OCI-LY1 (cell line): Measurements from ENCODE around the gene OGFOD1.

Source experiments
- H2AFZ ChIP-seq: fragments of 200-600 bp; sonication (generic), shearing (Covaris generic); 2 replicates; pipeline ENCODE4 v1.6.0; 2014; ENCODE audit warnings: antibody characterized with exemption, mild to moderate bottlenecking, low read length
- H3F3A ChIP-seq: fragments of 200-600 bp; sonication (generic), shearing (Covaris generic); 2 replicates; pipeline ENCODE4 v1.6.0; 2014; ENCODE audit warnings: mild to moderate bottlenecking, antibody characterized with exemption, low read length, moderate library complexity; ENCODE audit not compliant: insufficient read depth
- H3K27ac ChIP-seq: fragments of 200-600 bp; sonication (generic); 2 replicates; pipeline ENCODE4 v1.5.1; 2014; ENCODE audit warnings: low read length, mixed run types, mild to moderate bottlenecking, low read depth; ENCODE audit not compliant: poor library complexity, severe bottlenecking
- H3K27me3 ChIP-seq: fragments of 200-600 bp; sonication (generic); 2 replicates; pipeline ENCODE4 v1.6.0; 2014; ENCODE audit warnings: antibody characterized with exemption, mild to moderate bottlenecking, low read length, moderate library complexity; ENCODE audit not compliant: insufficient read depth
- H3K36me3 ChIP-seq: fragments of 200-600 bp; sonication (generic); 2 replicates; pipeline ENCODE4 v1.6.1; 2014; ENCODE audit warnings: mild to moderate bottlenecking, antibody characterized with exemption, low read length, moderate library complexity, mixed read lengths; ENCODE audit not compliant: insufficient read depth
- H3K4me1 ChIP-seq: fragments of 200-600 bp; sonication (generic); 2 replicates; pipeline ENCODE4 v1.5.1; 2014; ENCODE audit warnings: mild to moderate bottlenecking, low read length, moderate library complexity; ENCODE audit not compliant: insufficient read depth, severe bottlenecking
- H3K4me2 ChIP-seq: fragments of 200-600 bp; sonication (generic), shearing (Covaris generic); 2 replicates; pipeline ENCODE4 v1.6.1; 2014; ENCODE audit warnings: low read length
- H3K4me3 ChIP-seq: fragments of 200-600 bp; sonication (generic); 2 replicates; pipeline ENCODE4 v1.5.1; 2014; ENCODE audit warnings: low read length, low read depth, mild to moderate bottlenecking, mixed read lengths; ENCODE audit not compliant: poor library complexity, severe bottlenecking
- H3K79me2 ChIP-seq: fragments of 200-600 bp; shearing (Covaris generic); 2 replicates; pipeline ENCODE4 v1.6.1; 2016; ENCODE audit warnings: mixed run types, low read length, mixed read lengths; ENCODE audit not compliant: insufficient read depth
- H3K9ac ChIP-seq: fragments of 200-600 bp; sonication (generic), shearing (Covaris generic); 2 replicates; pipeline ENCODE4 v1.6.1; 2014; ENCODE audit warnings: mild to moderate bottlenecking, low read length, mixed read lengths
- H3K9me2 ChIP-seq: fragments of 200-600 bp; sonication (generic), shearing (Covaris generic); 2 replicates; pipeline ENCODE4 v1.6.1; 2014; ENCODE audit warnings: low read depth, mild to moderate bottlenecking, low read length, mixed read lengths
- H3K9me3 ChIP-seq: fragments of 200-600 bp; shearing (Covaris generic); 2 replicates; pipeline ENCODE4 v1.6.1; 2014; ENCODE audit warnings: low read length, mixed read lengths
- H4K20me1 ChIP-seq: fragments of 200-600 bp; sonication (generic), shearing (Covaris generic); 2 replicates; pipeline ENCODE4 v1.6.0; 2016; ENCODE audit warnings: mild to moderate bottlenecking, low read length; ENCODE audit not compliant: insufficient read depth
- CTCF ChIP-seq: fragments of 200-600 bp; sonication (generic), shearing (Covaris generic); IDR thresholded peaks from 2 replicates; pipeline ENCODE4 v1.5.1; 2017; ENCODE audit warnings: mild to moderate bottlenecking, antibody characterized with exemption, low read length, moderate library complexity, mixed read lengths
- EZH2 ChIP-seq: fragments of 200-600 bp; sonication (generic), shearing (Covaris generic); IDR thresholded peaks from 2 replicates; pipeline ENCODE4 v1.8.0; 2017; ENCODE audit warnings: borderline replicate concordance, mixed run types, mild to moderate bottlenecking, antibody characterized with exemption, low read length, moderate library complexity, mixed read lengths

Gene OGFOD1

GRCh38 chr16:56413381-56413780, 38.0 kb upstream of the OGFOD1 start:
- H3K4me1 ChIP-seq: peaks cover 19% of the 10 kb centered on the region
- no peak overlapping the region for H3K4me3 ChIP-seq
- H3K4me2 ChIP-seq: no peak overlapping the region
- H3K9me3 ChIP-seq: no peaks in the 10 kb centered on the region
- TF ChIP-seq CTCF (no peak), EZH2 (no peak)
- H3K9me2 ChIP-seq: no peaks in the 10 kb centered on the region
- H3K27me3 ChIP-seq: no peaks in the 10 kb centered on the region
- H2AFZ ChIP-seq: no peak overlapping the region
- no peak overlapping the region for H3K9ac ChIP-seq
- H3F3A ChIP-seq: no peaks in the 10 kb centered on the region
- peaks cover 58% of the 10 kb centered on the region for H3K36me3 ChIP-seq
- peaks cover 39% of the 10 kb centered on the region for H3K79me2 ChIP-seq
- H4K20me1 ChIP-seq: no peaks in the 10 kb centered on the region
- no peak overlapping the region for H3K27ac ChIP-seq

GRCh38 chr16:56414366-56414765, 37.0 kb upstream of the OGFOD1 start:
- H3K79me2 ChIP-seq: peaks cover 48% of the 10 kb centered on the region

GRCh38 chr16:56415875-56416274, 35.5 kb upstream of the OGFOD1 start:
- Histone ChIP-seq H3K9me3 (no peaks in the 10 kb centered on the region), H3K27me3 (no peaks in the 10 kb centered on the region), H3F3A (no peaks in the 10 kb centered on the region), H3K9me2 (no peaks in the 10 kb centered on the region), H2AFZ (no peak overlapping the region), H3K36me3 (peaks cover 35% of the 10 kb centered on the region), H4K20me1 (no peaks in the 10 kb centered on the region), H3K4me2 (peak overlapping the region; percentile 44; the same call in 1 of the 2 replicates), H3K27ac (peak overlapping the region; percentile 41), H3K4me3 (no peak overlapping the region), H3K4me1 (peaks cover 29% of the 10 kb centered on the region), H3K9ac (no peak overlapping the region), H3K79me2 (peaks cover 63% of the 10 kb centered on the region)
- TF ChIP-seq EZH2 (no peak), CTCF (no peak)

More at GRCh38 chr16:56414366-56414765, 37.0 kb upstream of the OGFOD1 start:
- H3K9me3 ChIP-seq: no peaks in the 10 kb centered on the region
- H2AFZ ChIP-seq: no peak overlapping the region
- H3K9ac ChIP-seq: no peak overlapping the region
- no peaks in the 10 kb centered on the region for H3K27me3 ChIP-seq
- no peaks in the 10 kb centered on the region for H3K9me2 ChIP-seq
- no peaks in the 10 kb centered on the region for H3F3A ChIP-seq
- H4K20me1 ChIP-seq: no peaks in the 10 kb centered on the region
- no peak overlapping the region for H3K4me3 ChIP-seq
- H3K4me1 ChIP-seq: peaks cover 19% of the 10 kb centered on the region
- H3K36me3 ChIP-seq: peaks cover 48% of the 10 kb centered on the region
- no peak overlapping the region for H3K4me2 ChIP-seq
- TF ChIP-seq EZH2: no peak
- no peak for TF ChIP-seq CTCF
- no peak overlapping the region for H3K27ac ChIP-seq
